ENCODE measurements around the gene RING1.
"Not testable (repeated sequence)": the region's sequence is repeated elsewhere in the genome, so short reads cannot be mapped to it uniquely, and the experiment has no call there.

RING1 gene

DNA sequence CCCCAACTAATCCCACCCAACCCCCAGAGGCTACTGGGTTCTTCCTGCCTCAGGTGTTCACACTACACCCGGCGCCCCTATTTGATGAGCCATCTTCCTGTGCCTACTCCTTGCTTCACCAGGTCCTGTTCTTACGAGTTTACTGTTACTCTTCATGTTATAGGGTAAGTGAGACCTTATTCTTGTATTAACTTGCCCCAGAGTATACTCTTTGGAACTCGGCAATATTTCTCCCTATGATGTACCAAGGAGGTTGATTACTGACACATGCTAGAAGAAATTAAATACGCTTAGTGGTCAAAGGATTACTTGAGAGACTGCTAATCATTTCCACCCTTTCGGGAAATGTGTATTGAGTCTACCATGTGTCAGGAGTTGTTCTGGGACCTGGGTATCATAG lies 8.9 kb downstream of the RING1 start:
- H3K9me3 Mint-ChIP-seq, result no peaks in the 10 kb centered on the region
- H3K4me3 Mint-ChIP-seq, result no peak overlapping the region
- peaks cover 63% of the 10 kb centered on the region for H3K27me3 Mint-ChIP-seq (ENCODE audit: low read depth)
- no peak overlapping the region for H3K27ac Mint-ChIP-seq
- peaks cover 9% of the 10 kb centered on the region for H3K36me3 Mint-ChIP-seq (ENCODE audit: low read depth)
- H3K4me1 Mint-ChIP-seq (ENCODE audit: low read depth), result peaks cover 14% of the 10 kb centered on the region

- H3K27ac Mint-ChIP-seq, result no peak overlapping the region
Measured at GRCh38 chr6:33217681-33218080, 9.4 kb downstream of the RING1 start.

DNA sequence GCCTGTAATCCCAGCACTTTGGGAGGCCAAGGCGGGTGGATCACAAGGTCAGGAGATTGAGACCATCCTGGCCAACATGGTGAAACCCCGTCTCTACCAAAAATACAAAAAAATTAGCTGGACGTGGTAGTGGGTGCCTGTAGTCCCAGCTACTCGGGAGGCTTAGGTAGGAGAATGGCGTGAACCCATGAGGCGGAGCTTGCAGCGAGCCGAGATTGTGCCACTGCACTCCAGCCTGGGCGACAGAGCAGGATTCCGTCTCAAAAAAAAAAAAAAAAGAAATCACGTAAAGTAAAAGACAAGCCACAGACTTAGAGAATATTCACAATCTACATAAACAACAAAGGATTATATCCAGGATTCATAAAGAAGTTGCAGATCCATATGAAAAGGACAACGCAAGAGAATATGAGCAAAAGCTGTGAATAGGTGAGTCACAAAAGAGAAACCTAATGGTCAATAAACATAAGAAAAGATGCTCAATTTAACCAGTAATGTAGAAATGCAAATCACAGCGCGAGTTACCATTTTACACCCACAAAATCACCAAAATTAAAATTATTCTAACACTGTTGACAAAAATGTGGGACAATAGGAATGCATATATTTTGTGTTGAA lies 18.3 kb downstream of the RING1 start:
- not testable (repeated sequence) for H3K36me3 Mint-ChIP-seq (ENCODE audit: low read depth); H3K27ac Mint-ChIP-seq; H3K9me3 Mint-ChIP-seq; H3K4me1 Mint-ChIP-seq (ENCODE audit: low read depth); H3K4me3 Mint-ChIP-seq
- peaks cover 70% of the 10 kb centered on the region for H3K27me3 Mint-ChIP-seq (ENCODE audit: low read depth)

More at GRCh38 chr6:33217681-33218080, 9.4 kb downstream of the RING1 start:
- Mint-ChIP-seq H3K36me3 (ENCODE audit: low read depth) (peaks cover 5% of the 10 kb centered on the region), H3K4me3 (no peak overlapping the region), H3K4me1 (ENCODE audit: low read depth) (peaks cover 11% of the 10 kb centered on the region), H3K9me3 (no peaks in the 10 kb centered on the region), H3K27me3 (ENCODE audit: low read depth) (peaks cover 63% of the 10 kb centered on the region)

- Mint-ChIP-seq H3K4me3 (no peak overlapping the region), H3K36me3 (ENCODE audit: low read depth) (no peaks in the 10 kb centered on the region), H3K9me3 (no peaks in the 10 kb centered on the region), H3K27me3 (ENCODE audit: low read depth) (peaks cover 44% of the 10 kb centered on the region), H3K4me1 (ENCODE audit: low read depth) (no peaks in the 10 kb centered on the region), H3K27ac (no peak overlapping the region)
Measured at GRCh38 chr6:33235221-33235634, 26.9 kb downstream of the RING1 start.

- Mint-ChIP-seq H3K4me3 (no peak overlapping the region), H3K36me3 (ENCODE audit: low read depth) (no peaks in the 10 kb centered on the region), H3K27ac (no peak overlapping the region), H3K4me1 (ENCODE audit: low read depth) (no peaks in the 10 kb centered on the region), H3K27me3 (ENCODE audit: low read depth) (peaks cover 42% of the 10 kb centered on the region), H3K9me3 (no peaks in the 10 kb centered on the region)
Measured at GRCh38 chr6:33236328-33236727, 28.0 kb downstream of the RING1 start.

DNA sequence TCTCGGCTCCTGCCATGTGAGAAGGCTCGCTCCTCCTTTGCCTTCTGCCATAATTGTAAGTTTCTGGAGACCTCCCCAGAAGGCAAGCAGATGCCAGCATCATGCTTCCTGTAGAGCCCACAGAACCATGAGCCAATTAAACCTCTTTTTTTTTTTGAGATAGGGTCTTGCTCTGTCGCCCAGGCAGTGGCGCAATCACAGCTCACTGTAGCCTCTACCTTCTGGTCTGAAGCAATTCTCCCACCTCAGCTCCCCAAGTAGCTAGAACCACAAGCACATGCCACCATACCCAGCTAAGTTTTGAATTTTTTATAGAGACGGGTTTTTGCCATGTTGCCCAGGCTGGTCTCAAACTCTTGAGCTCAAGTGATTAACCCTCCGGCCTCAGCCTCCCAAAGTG lies 28.6 kb downstream of the RING1 start:
- Mint-ChIP-seq H3K4me1 (ENCODE audit: low read depth) (peaks cover 2% of the 10 kb centered on the region), H3K27me3 (ENCODE audit: low read depth) (peaks cover 41% of the 10 kb centered on the region)

GRCh38 chr6:33237741-33238140 lies 29.4 kb downstream of the RING1 start:
- no peaks in the 10 kb centered on the region for H3K9me3 Mint-ChIP-seq
- peaks cover 42% of the 10 kb centered on the region for H3K27me3 Mint-ChIP-seq (ENCODE audit: low read depth)
- peaks cover 7% of the 10 kb centered on the region for H3K4me1 Mint-ChIP-seq (ENCODE audit: low read depth)
- H3K27ac Mint-ChIP-seq, result no peak overlapping the region
- H3K4me3 Mint-ChIP-seq, result no peak overlapping the region
- H3K36me3 Mint-ChIP-seq (ENCODE audit: low read depth), result no peaks in the 10 kb centered on the region

More for the DNA sequence above, 28.6 kb downstream of the RING1 start:
- H3K27ac Mint-ChIP-seq, result no peak overlapping the region
- H3K9me3 Mint-ChIP-seq, result no peaks in the 10 kb centered on the region
- H3K36me3 Mint-ChIP-seq (ENCODE audit: low read depth), result no peaks in the 10 kb centered on the region
- H3K4me3 Mint-ChIP-seq, result no peak overlapping the region

- peaks cover 30% of the 10 kb centered on the region for H3K27me3 Mint-ChIP-seq (ENCODE audit: low read depth)
- H3K27ac Mint-ChIP-seq, result no peak overlapping the region
- H3K4me1 Mint-ChIP-seq (ENCODE audit: low read depth), result peaks cover 7% of the 10 kb centered on the region
- no peaks in the 10 kb centered on the region for H3K36me3 Mint-ChIP-seq (ENCODE audit: low read depth)
- H3K4me3 Mint-ChIP-seq, result no peak overlapping the region
- no peaks in the 10 kb centered on the region for H3K9me3 Mint-ChIP-seq
Measured at GRCh38 chr6:33241968-33242367, 33.7 kb downstream of the RING1 start.

DNA sequence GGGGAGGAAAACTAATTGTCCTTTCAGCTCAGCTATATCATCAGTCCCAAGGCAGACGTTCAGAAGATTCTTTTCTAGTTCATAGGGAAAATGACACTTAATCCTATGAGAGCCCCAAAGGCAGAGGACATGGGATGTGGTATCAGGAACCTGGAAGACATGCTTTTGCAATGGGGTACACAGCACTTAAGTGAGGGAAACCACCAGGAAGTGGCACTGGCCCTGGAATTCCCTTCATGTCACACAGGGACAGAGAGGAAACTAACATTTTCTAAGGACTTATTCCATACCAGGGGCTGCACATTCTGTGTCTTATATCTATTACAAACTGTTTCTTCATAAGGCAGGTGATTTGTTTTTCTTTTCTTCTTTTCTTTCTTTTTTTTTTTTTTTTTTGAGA lies 35.2 kb downstream of the RING1 start:
- H3K4me3 Mint-ChIP-seq, result no peak overlapping the region
- H3K9me3 Mint-ChIP-seq, result no peaks in the 10 kb centered on the region
- H3K36me3 Mint-ChIP-seq (ENCODE audit: low read depth), result no peaks in the 10 kb centered on the region
- peaks cover 9% of the 10 kb centered on the region for H3K4me1 Mint-ChIP-seq (ENCODE audit: low read depth)
- no peak overlapping the region for H3K27ac Mint-ChIP-seq
- peaks cover 22% of the 10 kb centered on the region for H3K27me3 Mint-ChIP-seq (ENCODE audit: low read depth)

GRCh38 chr6:33247977-33248642 lies 39.8 kb downstream of the RING1 start:
- Mint-ChIP-seq H3K36me3 (ENCODE audit: low read depth) (peaks cover 24% of the 10 kb centered on the region), H3K4me1 (ENCODE audit: low read depth) (peaks cover 28% of the 10 kb centered on the region), H3K27ac (peak overlapping the region; percentile 94), H3K27me3 (ENCODE audit: low read depth) (peaks cover 8% of the 10 kb centered on the region), H3K4me3 (peak overlapping the region; percentile 91), H3K9me3 (no peaks in the 10 kb centered on the region)

DNA sequence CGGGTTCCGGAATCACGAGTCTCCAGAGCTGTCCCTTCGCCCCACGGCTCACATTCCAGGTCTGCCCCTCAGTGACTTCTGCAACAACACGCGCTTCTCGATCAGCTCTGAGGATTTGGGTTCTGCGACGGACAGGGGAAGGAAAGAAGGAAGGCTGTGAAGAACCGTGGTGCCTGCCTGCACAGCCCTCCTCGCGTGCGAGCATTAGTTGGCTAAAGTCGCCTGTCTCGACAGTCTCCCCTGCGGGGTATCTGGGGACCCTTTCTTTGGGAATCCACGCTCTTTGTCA lies 40.3 kb downstream of the RING1 start:
- H3K27me3 Mint-ChIP-seq (ENCODE audit: low read depth), result peaks cover 4% of the 10 kb centered on the region
- peaks cover 28% of the 10 kb centered on the region for H3K4me1 Mint-ChIP-seq (ENCODE audit: low read depth)
- peaks cover 24% of the 10 kb centered on the region for H3K36me3 Mint-ChIP-seq (ENCODE audit: low read depth)
- peak overlapping the region; percentile 91 for H3K4me3 Mint-ChIP-seq
- no peaks in the 10 kb centered on the region for H3K9me3 Mint-ChIP-seq
- peak overlapping the region; percentile 94 for H3K27ac Mint-ChIP-seq

- H3K9me3 Mint-ChIP-seq, result no peaks in the 10 kb centered on the region
- peaks cover 24% of the 10 kb centered on the region for H3K36me3 Mint-ChIP-seq (ENCODE audit: low read depth)
- peak overlapping the region; percentile 94 for H3K27ac Mint-ChIP-seq
- H3K4me1 Mint-ChIP-seq (ENCODE audit: low read depth), result peaks cover 28% of the 10 kb centered on the region
- H3K4me3 Mint-ChIP-seq, result peak overlapping the region; percentile 91
- H3K27me3 Mint-ChIP-seq (ENCODE audit: low read depth), result peaks cover 4% of the 10 kb centered on the region
Measured at GRCh38 chr6:33248932-33249731, 40.8 kb downstream of the RING1 start.

DNA sequence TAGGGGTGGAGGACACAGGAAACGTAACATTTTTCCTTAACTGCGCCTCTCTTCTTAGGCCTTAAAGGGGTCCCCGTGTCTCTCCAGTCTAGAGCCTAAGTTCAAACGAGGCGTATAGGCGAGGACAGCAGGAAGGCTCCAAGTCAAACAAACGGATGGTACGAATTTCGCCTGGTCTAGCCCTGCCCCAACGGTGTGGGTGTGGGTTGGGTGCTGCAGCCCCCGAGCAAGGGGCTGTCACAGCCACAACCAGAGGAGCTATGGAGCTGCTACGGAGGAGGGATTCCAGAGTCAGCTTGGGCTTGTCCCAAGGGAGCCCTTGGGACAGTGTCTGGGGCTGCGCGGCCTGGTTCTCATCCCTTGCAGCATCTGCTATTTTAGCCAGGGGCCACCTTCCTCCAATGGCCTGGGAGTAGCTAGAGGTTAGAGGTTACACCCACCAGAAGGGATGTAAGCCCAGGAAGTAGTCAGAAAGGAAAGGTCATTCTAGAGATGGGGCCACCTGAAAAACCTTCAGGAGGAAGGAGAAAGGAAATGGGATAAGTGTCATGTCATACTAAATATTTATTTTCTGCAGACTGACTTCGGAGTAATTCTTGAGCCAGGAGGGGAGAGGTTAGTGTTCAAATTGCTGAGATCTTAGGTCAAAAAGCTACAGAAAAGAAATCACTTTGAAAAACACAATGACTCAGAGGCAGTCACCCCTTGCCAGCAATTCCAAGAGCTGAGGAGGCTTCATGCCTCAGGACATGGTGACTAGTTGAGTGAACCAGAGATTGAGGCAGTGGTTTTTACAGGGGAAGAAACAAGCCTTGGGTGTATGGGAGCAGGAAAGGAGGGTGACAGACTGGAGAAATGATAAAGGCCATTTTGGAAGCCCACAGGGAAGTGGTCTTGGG lies 41.7 kb downstream of the RING1 start:
- H3K27ac Mint-ChIP-seq, result peak overlapping the region; percentile 94
- H3K9me3 Mint-ChIP-seq, result no peaks in the 10 kb centered on the region
- H3K27me3 Mint-ChIP-seq (ENCODE audit: low read depth), result peaks cover 4% of the 10 kb centered on the region
- peak overlapping the region; percentile 91 for H3K4me3 Mint-ChIP-seq
- H3K36me3 Mint-ChIP-seq (ENCODE audit: low read depth), result peaks cover 26% of the 10 kb centered on the region
- peaks cover 28% of the 10 kb centered on the region for H3K4me1 Mint-ChIP-seq (ENCODE audit: low read depth)

DNA sequence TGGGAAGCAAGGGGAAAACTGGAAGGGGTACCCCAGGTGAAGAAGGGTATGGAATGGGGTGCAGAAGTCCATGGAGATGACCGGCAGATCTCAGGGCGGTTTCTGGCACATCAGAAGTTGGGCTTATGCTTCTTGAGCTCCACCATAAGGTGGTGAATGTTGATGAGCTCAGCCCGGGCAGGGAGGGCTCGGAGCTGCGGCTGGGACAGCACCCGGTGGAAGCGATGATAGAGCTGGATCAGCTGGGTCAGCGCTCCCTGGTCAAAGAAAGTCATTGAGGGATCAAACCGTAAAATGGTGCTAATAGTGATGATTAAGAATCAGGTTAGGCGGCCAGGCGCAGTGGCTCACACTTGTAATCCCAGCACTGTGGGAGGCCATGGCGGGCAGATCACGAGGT lies 42.4 kb downstream of the RING1 start:
- peaks cover 3% of the 10 kb centered on the region for H3K27me3 Mint-ChIP-seq (ENCODE audit: low read depth)
- peaks cover 29% of the 10 kb centered on the region for H3K4me1 Mint-ChIP-seq (ENCODE audit: low read depth)
- H3K4me3 Mint-ChIP-seq, result peak overlapping the region; percentile 91
- H3K9me3 Mint-ChIP-seq, result no peaks in the 10 kb centered on the region
- H3K36me3 Mint-ChIP-seq (ENCODE audit: low read depth), result peaks cover 27% of the 10 kb centered on the region
- H3K27ac Mint-ChIP-seq, result peak overlapping the region; percentile 94
